Stimulated activated CD4-positive, alpha-beta T cell treated with anti-CD3 and anti-CD28 coated beads, Interleukin-1b, Interleukin-23, amount 100 ng/mL, for 48 hours (primary cell): ENCODE results near the gene LRIT2.

Source experiments
- DNase-seq: peaks from one replicate; pipeline ENCODE4 v3.0.0-alpha.2; 2020

The LRIT2 gene

GRCh38 chr10:84241185-84241790, 15.9 kb upstream of the LRIT2 start, which contains the start of gene LRIT1:
LRIT1 (minus strand) TSS chr10:84241546; CDS start chr10:84241439, 107 bp downstream.
- DNase-seq: no peak

- no peak for DNase-seq
Measured at GRCh38 chr10:84238909-84239308, 13.6 kb upstream of the LRIT2 start.

GRCh38 chr10:84237199-84238051, 12.1 kb upstream of the LRIT2 start:
- DNase-seq: no peak

DNA sequence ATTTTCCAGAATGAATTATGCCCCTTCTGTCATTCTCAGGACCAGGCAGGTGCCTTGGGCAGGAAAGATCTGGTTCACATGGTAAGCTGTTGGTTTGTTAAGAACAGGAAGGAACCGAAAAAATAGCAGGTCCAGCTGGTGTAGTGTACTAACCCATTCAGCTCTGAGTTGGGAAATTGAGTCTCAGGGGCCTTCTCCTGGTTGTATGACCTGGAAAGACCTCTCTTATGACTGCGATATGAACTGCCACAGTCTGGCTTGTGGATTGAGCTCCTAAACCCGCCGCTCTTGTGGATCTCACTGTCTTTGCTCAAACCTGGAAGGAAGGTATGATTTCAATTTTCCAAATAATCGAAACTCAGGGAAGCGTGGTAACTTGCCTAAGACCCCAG, 11.5 kb upstream of the LRIT2 start:
- no peak for DNase-seq

- DNase-seq: no peak
Measured at GRCh38 chr10:84235096-84235495, 9.8 kb upstream of the LRIT2 start.

GRCh38 chr10:84234479-84234878, 9.1 kb upstream of the LRIT2 start:
- no peak for DNase-seq

- no peak for DNase-seq
Measured at GRCh38 chr10:84233940-84234339, 8.6 kb upstream of the LRIT2 start.

DNA sequence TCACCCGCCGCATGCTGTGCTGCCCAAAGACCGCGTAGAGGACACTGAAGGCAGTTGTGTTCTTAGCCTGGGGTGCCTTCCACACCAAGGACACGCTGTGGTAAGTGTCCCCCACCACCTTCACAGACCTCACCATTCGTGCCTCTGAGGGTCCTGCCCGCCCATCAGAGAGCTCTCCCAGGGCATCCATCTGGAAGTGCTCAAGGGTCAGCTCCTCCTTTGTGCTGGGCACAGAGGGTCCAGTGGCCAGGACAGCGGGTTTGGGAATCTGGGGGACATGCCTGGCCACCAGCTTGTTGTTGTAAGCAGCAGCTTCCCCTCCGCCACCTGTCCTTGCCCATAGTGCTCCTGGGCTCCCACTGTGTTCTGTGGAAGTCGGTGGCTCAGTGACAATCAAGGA, 7.0 kb upstream of the LRIT2 start:
- DNase-seq: no peak

DNA sequence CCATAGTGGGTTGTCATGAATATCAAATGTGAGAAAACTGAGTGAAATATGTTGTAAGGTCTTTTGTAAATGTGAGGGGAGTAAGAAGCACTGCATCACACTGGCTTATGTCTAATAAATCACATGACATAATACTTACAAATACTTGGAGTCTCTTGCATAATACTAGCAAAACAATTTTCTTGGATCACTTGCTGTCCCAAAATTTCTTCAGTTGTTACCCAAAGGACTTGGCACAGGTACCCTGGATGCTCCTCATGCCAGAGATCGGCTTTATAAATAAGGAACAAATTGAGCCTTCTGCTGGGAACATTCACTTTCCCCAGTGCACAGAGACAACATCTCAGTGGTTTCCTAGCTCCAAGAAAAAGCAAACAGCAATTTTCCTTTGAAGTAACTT, 5.0 kb upstream of the LRIT2 start:
- DNase-seq: no peak

DNA sequence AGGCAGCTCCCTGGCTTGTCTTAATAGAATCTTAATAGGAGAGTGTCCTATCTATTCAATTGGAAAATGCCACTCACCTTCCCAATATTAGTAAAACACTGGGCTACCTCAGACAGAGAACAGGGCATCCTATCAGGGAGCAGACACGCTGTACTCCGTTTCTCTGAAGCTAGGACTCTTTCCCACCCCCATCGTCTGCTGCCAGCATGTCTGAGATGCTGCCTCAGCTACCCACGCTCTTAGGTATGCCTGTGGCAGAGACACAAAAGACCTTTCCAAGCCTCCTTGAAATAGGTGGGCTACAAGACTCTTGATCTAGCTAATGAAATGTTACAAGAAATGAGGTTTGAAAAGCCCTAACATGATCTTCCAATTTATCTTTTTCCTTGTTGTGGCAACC, 2.5 kb upstream of the LRIT2 start:
- no peak for DNase-seq

DNA sequence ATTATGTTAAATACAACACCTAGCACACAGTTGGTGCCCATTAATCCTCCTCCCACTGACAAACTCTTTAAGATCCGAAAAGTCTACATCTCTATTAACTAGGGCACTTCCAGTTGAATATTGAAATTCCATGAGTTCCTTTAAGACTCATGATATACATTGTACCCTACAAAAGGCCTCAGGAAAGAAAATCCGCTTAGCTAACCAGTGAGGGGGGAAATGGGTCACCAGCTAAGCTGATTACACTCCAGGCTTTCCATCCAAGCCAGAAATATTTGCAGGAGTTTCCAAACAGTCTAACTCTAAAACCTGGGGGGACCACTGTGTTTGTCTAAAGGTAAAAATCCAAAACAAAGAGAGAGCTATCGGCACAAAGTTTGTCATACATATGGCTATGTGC, 1.3 kb upstream of the LRIT2 start:
- DNase-seq: no peak

DNA sequence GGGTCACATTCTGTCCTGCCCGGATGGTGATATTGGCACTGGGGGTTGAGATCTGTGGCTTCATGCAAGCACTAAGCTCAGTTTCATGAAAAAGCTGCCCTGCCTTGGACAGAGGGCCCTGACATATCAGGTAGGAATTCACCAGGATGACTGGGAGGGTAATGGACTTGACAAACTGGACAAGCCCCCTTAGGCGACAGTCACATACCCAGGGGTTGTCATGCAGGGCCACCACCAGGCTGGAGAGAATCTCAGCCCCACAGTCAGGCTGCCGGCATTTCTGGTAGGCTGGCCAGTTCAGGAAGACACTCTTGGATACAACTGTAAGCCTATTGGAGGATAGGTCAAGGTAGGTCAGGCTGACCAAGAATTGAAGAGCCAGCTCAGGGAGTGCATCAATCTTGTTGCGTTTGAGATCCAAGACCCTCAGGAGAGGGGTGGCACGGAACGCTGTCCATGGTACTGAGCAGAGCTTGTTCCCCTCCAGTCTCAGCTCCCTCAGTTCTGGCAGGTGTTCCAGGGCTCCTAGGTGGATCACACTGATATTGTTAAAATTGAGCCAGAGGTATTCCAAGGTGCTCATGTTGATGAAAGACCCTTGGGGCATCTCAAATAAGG, 824 bp downstream of the LRIT2 start:
- DNase-seq: no peak

- no peak for DNase-seq
Measured at GRCh38 chr10:84221916-84222315, 3.4 kb downstream of the LRIT2 start.

DNA sequence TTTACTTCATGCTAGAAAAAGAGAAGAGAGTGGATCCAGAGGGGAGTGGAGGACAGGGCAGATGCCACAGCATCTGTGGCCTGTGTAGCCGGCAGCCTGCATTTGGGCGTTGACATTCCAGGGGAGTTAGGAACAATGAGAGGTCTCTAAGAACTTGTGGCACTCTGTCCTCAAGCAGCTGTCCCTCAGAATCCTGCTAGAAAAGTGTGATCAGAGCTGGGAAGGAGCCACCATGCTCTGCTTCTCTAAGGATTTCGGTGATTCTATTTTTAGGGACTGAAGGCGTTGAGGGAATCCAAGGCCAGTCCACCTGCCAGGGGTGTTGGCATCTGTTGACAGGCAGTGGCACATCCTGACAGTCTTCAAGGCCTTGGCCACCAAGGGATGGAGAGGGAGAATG, 7.6 kb downstream of the LRIT2 start:
- DNase-seq: no peak

GRCh38 chr10:84216834-84217233, 8.5 kb downstream of the LRIT2 start:
- DNase-seq: no peak

DNA sequence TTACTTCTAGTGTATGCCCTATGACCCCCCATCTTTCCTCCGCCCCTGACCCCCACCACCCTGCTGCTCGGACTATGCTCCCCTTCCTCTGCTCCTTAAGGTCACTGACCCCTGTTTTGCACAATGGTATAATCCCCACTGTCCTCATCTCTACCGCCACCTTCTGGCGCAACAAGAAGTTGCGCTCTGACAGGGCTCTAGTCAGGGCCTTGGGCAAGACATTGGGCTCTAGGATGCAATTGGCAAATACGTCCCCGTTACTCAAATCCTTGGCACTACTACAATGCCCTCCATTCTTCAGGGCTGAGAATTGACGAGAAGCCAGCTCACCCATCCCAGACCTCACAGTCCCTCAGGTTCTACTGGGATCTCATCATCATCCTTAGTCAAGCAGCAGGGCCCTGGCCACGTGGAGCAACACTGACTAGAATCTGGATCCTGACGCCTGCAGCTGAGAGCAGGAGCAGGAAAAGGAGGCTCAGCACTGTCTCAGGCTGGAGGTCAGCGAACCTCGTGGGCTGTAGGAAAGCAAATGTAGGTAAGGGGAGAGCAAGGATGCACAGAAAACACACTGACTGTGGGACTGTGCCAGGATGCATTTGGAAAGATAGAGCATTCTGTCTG, 10.6 kb downstream of the LRIT2 start:
- peak; percentile 24 for DNase-seq

DNA sequence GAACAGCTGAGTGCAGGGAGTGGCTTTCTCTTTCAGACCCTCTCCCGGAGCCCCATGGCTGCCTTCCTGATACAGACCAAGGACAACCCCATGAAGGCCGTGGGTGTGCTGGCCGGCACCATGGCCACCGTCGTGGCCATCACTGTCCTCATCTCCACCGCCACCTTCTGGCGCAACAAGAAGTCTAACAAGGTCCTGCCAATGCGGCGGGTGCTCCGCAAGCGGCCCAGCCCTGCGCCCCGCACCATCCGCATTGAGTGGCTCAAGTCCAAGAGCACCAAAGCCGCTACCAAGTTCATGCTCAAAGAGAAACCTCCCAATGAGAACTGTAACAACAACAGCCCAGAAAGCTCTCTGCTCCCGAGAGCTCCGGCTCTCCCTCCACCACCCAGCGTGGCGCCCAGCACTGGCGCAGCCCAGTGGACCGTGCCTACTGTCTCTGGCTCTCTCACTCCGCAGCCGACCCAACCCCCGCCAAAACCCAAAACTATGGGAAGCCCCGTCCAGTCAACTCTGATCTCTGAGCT, 11.2 kb downstream of the LRIT2 start:
- DNase-seq: no peak

GRCh38 chr10:84213076-84213475, 12.3 kb downstream of the LRIT2 start:
- DNase-seq: no peak

DNA sequence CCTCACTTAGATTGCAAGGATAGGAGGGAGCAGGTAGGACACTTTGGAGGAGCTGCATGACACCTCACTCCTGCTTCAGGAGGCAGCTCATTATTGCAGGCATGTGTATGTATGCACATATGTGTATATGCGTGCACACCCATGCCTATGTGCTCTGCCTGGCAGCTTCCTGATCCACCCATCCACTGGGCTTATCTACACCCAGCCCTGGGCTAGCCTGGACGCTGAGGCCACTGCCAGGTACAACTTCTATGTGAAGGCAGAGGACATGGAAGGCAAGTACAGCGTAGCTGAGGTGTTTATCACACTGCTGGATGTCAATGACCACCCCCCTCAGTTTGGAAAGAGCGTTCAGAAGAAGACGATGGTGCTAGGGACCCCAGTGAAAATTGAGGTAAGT, 13.3 kb downstream of the LRIT2 start:
- no peak for DNase-seq

- no peak for DNase-seq
Measured at GRCh38 chr10:84211566-84211965, 13.8 kb downstream of the LRIT2 start.

- no peak for DNase-seq
Measured at GRCh38 chr10:84208023-84208422, 17.3 kb downstream of the LRIT2 start.

GRCh38 chr10:84205853-84206525, 19.4 kb downstream of the LRIT2 start:
- DNase-seq: no peak
